ENCODE data around the gene PLEKHG3.

Gene PLEKHG3

DNA sequence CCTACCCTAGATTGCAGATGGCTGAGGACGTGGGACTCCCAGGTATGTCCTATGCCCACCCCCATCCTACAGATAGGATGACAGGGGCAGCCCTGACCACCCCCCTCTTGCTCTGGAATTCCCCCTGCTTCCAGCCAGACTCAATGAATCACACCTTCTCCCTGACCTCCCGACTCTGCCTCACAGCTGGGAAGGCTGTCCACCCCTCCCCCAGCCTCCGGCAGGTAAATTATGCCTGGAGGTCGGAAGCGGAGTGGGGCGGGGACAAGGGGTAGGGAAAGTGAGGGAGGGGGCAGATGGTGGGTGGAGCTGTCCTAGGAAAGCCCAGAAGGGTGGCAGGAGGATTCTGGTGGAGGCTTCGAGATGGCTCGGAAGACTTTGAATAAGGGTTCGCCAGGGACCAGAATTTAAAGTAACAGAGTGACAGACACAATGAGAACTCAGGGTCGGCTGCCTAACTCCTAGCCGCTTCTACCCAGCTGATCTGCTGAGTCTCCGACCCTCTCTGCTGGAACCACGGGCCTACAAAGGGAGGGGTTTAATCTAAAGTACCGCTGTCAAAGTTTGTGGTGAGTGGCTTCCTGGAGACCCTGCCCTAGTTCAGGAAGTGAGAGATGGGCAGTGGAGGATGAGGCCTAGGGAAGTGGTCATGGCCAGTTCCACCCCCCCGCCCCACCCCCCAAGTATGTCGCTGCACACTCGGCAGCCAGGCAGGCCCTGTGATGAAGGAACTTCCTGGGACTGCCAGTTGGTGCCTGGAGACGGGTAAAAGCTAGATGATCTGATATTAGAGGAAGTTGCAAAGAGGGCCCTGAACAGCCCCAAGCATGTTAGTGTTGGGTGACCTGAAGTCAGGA, 4.2 kb downstream of the PLEKHG3 start:
- DNase-seq = no peak

- no peak for DNase-seq
Observed at GRCh38 chr14:64709126-64709525, 4.9 kb downstream of the PLEKHG3 start.

DNA sequence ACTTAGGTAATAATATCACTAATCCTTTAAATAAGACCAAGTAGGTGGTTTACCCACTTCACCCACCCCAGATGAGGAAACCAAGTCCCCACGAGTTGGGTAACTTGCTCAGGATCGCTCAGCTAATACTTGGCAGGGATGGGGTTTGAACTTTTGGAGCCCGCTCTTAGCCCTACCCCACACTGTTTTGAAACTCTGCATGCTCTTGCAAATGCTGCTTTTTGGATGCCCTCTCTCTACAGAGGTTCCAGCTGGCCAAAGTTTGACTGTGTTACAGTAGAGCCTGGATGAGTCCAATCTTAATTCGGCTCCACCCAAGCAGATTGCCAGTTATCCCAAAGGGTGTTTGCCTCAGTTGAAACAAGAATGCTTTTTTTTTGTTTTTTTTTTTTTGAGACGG, 6.8 kb downstream of the PLEKHG3 start:
- DNase-seq = no peak

DNA sequence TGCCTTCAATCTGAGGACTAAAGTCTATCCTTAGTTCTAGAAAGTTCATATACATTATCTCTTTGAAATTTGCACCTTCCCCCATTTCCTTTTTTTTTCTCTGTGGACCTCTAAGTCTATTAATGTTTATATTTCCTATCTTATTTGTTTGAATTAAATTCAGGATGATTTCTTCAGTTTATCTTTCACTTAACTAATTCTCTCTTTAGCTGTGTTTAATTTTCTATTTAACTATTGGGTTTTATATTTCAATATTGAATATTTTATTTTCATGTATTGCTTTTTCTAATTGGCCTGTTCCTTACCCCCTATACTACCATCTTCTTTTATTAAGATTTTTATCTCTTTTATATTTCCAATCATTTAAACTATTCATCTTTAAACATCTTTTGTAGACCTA, 9.5 kb downstream of the PLEKHG3 start:
- DNase-seq = no peak

DNA sequence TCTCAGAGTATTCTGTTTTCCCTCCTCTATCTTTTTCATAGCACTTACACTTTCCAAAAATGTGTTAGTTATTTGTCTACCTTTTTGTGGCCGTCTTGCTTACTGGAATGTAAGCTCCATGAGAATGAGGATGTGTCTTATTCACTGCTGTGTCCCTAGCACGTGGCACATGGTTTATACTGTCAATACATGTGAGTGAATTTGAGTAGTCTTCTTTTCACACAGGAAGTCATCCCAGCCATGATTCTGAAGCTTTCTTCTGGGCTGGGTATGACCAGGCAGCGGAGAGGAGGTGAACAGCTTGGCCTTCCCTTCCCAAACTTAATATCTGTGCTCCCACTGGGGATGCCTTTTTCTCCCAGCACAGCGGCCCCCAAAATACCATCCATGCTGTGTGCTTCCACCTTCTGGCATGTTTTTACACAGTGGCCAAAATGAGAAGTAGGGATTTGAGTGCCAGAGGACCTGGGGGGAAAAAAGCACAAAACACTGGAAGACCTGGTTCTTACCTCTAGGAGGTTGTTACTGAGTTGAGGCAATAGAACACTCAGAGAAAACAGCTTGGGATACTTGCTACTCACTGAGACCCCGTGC, 10.3 kb downstream of the PLEKHG3 start:
- no peak for DNase-seq

GRCh38 chr14:64715146-64715627, 11.0 kb downstream of the PLEKHG3 start:
- no peak for DNase-seq

DNA sequence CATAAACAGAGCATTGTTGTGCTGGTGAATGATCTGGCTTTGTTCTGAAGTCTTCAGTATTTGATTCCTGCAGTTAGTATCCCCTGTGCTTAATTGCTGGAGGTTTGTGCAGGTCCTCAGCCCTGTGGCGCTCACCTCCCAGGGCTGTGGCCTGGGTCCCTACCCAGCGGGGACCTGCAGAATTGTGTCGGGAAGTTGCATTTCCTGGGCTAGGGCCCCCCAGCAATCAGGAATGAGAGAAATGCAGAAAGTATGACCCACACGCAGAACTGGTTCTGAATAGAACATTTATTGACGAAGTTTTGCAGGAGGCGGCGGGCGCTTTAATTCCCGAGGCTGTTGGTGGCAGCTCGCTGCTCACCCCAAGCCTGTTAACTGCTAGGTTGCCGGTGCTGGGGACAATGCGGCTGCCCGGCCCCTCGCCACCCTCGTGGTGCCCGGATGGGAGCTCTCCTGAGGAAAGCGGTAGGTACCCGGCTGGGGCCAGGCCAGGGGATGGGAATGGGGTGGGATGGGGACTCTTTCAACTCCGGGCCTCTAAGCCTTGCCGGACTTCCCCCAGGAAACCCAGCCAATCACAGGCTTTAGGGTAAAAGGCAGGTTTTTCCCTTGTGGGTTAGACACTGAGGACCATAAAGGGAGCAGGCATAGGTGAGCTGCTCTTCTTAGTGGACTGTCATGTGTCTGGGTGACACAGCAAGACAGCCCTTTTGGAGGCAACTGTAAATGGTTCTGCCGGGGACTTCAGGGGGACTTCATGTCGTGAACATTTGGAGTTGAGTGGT, 11.6 kb downstream of the PLEKHG3 start:
- DNase-seq = no peak

DNA sequence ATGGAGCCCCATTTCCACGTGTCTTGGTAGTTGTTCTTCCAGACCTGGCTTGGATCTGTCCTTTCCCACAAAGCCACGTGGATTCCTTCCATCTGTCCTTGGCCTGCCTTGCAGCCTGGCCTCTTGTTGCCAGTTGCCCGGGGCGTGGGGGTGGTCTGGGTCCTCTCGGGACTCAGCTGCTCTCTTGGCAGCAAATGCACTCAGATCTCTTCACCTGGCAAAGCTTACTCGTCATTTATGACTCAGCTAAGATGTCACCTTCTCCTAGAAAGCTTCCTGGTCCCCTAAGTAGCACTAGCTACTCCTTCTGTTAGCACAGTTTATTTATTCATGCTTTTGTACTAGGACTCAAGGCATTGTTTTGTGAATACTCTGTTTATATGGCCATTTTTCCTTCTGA, 13.6 kb downstream of the PLEKHG3 start:
- DNase-seq = no peak

GRCh38 chr14:64718762-64719161, 14.5 kb downstream of the PLEKHG3 start:
- no peak for DNase-seq

DNA sequence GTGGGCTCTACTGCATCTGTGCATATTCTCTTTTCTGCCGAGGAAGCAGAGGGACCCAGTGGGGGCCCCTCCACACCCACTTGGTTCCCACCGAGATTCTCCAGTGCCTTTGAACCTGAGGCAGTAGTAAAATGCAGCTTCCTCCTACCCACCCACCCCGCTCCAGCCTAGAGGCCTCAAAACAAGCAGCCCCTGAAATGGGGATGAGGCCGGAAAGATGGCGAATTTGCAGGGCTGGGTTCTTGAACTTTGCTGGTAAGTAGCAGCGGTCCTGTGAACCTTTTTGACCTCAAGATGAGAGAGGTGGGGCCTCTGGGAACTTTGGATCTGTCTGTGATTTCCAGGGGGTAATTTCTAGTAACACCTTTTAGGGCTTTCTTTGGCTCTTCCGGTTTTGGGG, 15.4 kb downstream of the PLEKHG3 start:
- DNase-seq = no peak

DNA sequence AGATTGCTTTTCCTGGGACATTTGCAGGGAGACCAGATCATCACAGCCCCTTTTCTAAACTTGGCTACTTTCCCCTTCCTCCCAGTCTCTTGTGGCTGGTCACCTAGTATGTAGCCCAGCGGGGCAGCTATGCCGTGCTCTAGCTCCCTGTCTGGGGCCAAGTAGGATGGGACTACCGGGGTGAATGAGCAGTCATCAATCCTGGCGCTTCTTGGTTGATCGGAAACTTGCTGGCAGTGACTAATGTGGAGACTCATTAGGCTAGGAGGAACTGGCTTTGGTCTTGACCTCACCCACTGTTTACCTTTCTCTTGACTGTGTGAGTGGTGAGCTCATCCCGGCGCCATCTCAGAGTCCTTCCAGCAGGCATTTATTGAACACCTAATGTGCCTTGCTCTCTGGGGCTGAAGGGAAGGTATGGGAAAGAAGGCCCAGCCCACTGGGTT, 15.9 kb downstream of the PLEKHG3 start:
- DNase-seq = no peak

DNA sequence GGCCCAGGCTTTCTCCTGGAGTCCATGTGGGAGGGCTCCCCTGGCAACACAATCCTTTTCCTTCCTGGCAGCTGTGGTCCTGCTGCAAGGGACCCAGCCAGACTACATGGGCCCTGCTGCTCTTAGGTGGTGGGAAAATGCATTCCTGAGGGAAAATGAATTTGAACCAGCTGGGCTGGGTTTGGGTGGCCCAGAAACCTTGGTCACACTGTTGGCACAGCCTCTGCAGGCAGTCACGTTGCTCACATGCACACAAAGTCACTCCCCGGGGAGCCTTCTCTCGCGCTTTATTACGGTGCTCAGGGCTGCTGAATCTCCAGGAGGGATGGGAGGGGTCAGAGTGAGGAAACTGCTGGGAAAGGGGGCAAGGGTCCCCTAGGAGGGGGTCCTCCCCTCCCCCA, 17.2 kb downstream of the PLEKHG3 start:
- DNase-seq = peak; percentile 17

DNA sequence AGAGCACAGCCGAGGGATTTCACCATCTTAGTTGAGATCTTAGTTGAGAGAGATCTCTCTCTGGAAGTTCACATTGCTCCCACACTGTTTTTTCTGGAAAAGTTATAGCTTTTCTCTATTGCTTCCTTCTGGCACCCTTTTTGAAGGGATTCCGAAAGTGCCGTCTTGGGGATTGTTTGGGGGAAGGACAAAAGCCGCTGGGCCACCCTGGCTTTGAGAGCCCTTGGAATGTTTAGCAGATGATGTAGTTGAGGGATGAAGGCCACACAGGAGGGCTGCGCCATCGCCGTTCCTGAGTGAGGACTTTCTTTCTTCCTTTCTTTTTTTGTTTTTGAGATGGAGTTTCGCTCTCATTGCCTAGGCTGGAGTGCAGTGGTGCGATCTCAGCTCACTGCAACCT, 17.7 kb downstream of the PLEKHG3 start:
- DNase-seq = no peak

DNA sequence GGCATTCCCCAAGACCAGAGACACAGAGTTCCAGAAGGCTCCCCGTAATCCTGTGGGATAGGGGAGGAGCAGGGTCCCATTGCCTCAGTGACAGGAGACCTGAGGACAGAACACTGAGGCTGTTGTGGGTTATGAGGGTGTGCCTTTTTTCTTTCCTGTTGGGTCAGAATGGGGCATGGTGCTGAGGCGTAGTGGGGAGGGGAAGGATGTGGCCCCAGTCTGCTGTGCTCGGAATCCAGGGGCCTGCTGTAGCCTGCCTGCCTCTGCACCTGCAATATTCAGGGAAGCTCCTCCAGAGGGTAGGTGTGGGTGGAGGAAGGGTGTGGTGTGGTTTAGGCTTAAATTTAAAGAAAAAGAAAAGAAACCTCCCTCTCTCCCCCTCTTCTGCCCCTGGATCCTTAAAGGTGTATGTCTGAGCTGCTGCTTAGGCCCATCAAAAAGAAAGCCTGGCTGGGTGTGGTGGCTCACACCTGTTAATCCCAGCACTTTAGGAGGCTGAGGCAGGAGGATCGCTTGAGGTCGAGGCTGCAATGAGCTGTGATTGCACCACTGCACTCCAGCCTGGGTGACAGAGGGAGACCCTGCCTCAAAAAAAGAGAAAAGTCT, 18.7 kb downstream of the PLEKHG3 start:
- DNase-seq = no peak

GRCh38 chr14:64723691-64724577, 19.7 kb downstream of the PLEKHG3 start:
- no peak for DNase-seq

DNA sequence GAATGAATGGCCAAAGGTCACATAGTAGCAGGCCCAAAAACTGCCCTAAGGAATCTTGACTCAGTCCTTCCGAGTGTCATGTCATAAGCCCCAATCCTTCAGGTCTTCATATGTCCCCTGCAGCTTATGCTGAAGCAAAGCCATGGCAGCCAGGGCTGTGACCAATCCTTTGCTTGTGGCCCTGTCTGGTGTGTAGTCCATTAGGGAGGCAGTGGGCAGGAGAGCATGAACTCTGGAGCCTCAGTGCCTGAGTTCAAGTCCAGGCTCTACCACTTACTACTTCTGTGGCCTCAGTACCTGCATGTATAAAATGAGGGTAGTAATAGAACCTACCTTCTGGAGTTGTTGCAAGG, 20.3 kb downstream of the PLEKHG3 start:
- DNase-seq = no peak

DNA sequence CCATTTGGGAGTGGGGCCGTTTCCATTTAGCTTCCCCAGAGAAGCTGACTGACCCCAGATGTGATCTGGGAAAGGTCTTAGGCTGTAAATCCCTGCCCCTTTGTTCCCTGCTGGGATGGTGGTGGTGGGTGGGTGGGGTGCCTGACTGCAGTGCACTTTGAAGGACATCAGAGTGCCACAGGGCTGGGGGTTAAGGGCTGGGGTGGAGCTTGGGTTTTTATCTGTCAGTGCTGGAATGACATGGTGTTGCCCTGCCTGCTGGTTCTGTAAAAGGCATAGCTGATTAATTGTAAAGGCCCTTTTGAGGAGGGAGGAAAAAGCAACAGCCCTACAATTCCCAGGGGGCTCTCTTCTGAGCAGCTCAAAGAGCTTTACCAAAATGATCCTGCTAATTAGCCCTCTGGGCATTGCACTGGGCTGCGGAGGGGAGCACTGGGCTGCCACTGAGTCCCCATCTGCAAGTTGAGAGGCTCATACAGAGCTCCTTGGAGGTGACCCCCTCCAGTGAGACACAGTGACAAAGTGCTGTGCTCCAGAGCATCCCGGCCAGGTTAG, 21.1 kb downstream of the PLEKHG3 start:
- peak; percentile 19 for DNase-seq

DNA sequence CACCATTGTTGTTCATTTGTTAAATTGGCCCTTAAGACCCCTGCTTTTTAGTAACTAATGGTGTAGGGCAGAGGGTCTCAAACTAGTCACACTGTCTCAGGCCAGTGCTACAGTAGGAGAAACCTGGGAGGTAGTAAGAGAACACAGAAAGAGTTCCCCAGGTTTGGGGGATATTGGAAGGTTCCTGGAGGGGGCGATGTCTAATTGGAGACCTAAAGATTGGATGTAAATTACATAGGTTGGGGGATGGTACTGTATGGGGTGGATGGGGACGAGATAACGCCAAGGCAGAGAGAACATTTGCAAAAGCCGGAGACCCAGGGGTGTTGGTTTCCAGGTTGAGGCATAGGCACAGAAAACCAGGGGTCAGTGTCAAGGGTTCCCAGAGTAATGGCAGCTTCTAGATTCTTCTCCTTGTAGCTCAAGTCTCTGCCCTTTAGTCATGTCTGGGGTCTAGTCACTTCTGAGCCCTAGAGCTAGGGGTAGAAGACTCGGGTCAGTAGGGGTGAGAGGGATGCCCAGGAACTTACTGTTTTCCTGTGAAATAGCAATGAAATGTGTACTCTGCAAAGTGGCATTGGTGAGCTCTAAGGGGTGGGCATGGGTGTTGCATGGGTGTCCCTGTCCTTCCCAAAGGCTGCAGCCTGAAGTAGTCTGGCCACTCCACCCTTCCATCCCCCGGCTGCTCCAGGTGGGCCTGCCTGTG, 21.8 kb downstream of the PLEKHG3 start:
- no peak for DNase-seq

GRCh38 chr14:64726585-64726890, 22.3 kb downstream of the PLEKHG3 start:
- no peak for DNase-seq

DNA sequence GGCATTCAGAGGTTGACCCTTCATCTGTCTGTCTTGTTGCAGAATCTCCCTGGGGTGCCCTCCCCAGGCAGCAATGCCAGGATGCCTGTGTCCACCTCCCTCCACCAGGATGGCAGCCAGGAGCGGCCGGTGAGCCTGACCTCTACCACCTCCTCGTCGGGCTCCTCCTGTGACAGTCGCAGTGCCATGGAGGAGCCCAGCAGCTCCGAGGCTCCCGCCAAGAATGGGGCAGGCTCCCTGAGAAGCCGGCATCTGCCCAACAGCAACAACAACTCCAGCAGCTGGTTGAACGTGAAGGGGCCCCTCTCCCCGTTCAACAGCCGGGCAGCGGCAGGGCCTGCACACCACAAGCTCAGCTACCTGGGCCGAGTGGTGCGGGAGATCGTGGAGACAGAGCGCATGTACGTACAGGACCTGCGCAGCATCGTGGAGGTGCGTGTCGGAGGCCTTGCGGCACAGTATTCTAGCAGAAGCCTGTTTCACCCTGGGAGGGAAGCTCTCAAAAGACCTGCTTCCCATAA, 23.4 kb downstream of the PLEKHG3 start:
- no peak for DNase-seq

GRCh38 chr14:64728106-64728505, 23.9 kb downstream of the PLEKHG3 start:
- no peak for DNase-seq

All from NCI-H1092 (cell line).